GM06990 (cell line): ENCODE results near the gene CASP8.
"Not testable (repeated sequence)": the region's sequence is repeated elsewhere in the genome, so short reads cannot be mapped to it uniquely, and the experiment has no call there.

Experiments used
- DNase-seq: peaks from one replicate; pipeline ENCODE4 v3.0.0-alpha.2; 2011; ENCODE audit not compliant: insufficient read length; ENCODE audit errors: extremely low read depth
- H3K27me3 ChIP-seq: replicated peaks from 2 replicates; pipeline ENCODE4 v1.6.0; 2011; ENCODE audit warnings: low read length; ENCODE audit not compliant: control insufficient read depth, insufficient read depth
- H3K36me3 ChIP-seq: 2 replicates; pipeline ENCODE4 v1.5.1; 2011; ENCODE audit warnings: low read length; ENCODE audit not compliant: control insufficient read depth, insufficient read depth
- H3K4me3 ChIP-seq: replicated peaks from 2 replicates; pipeline ENCODE4 v1.5.1; 2011; ENCODE audit warnings: low read depth, mild to moderate bottlenecking, control low read depth, low read length
- TF ChIP-seq, protein P1 (sequence below): IDR thresholded peaks from 2 replicates; pipeline ENCODE4 v1.5.1; 2011; ENCODE audit warnings: low read length, control low read depth, mild to moderate bottlenecking, inconsistent platforms; ENCODE audit not compliant: insufficient read depth, poor library complexity, severe bottlenecking

Gene CASP8

DNA sequence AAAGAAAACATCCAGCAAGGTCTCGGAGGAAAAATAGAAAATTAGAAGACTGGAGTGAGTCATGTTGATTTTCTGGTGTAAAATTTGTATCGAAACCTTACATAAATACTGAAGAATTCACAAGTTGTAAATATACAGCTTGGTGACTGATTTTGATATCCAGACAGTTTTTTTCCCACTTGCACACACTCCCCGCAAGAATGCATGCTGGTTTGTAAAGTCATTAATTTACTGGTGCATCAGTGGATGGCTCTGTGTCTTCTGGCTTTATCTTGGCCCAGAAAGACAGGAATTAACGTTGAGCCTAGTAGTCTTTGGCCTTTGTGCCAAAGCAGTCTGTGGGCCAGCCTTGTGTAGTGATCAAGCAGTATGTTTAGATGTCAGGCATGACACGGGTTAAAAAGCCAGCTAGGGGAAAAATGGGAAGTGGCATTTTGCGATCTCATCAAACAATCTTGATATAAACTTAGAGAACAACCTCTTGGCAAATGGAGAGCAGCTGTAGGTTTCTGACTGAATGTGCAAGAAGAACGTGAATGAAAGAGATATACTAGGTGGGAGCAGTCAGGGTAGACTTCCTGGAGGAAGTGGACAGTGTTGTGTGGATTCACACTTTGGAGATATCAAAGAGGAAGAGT lies 22.7 kb upstream of the CASP8 start:
- H3K27me3 ChIP-seq: no peaks in the 10 kb centered on the region
- H3K36me3 ChIP-seq: no peaks in the 10 kb centered on the region; the same call in none of the 2 replicates
- no peak overlapping the region for H3K4me3 ChIP-seq
- TF ChIP-seq, protein P1, sequence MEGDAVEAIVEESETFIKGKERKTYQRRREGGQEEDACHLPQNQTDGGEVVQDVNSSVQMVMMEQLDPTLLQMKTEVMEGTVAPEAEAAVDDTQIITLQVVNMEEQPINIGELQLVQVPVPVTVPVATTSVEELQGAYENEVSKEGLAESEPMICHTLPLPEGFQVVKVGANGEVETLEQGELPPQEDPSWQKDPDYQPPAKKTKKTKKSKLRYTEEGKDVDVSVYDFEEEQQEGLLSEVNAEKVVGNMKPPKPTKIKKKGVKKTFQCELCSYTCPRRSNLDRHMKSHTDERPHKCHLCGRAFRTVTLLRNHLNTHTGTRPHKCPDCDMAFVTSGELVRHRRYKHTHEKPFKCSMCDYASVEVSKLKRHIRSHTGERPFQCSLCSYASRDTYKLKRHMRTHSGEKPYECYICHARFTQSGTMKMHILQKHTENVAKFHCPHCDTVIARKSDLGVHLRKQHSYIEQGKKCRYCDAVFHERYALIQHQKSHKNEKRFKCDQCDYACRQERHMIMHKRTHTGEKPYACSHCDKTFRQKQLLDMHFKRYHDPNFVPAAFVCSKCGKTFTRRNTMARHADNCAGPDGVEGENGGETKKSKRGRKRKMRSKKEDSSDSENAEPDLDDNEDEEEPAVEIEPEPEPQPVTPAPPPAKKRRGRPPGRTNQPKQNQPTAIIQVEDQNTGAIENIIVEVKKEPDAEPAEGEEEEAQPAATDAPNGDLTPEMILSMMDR: no peak
- no peak for DNase-seq

DNA sequence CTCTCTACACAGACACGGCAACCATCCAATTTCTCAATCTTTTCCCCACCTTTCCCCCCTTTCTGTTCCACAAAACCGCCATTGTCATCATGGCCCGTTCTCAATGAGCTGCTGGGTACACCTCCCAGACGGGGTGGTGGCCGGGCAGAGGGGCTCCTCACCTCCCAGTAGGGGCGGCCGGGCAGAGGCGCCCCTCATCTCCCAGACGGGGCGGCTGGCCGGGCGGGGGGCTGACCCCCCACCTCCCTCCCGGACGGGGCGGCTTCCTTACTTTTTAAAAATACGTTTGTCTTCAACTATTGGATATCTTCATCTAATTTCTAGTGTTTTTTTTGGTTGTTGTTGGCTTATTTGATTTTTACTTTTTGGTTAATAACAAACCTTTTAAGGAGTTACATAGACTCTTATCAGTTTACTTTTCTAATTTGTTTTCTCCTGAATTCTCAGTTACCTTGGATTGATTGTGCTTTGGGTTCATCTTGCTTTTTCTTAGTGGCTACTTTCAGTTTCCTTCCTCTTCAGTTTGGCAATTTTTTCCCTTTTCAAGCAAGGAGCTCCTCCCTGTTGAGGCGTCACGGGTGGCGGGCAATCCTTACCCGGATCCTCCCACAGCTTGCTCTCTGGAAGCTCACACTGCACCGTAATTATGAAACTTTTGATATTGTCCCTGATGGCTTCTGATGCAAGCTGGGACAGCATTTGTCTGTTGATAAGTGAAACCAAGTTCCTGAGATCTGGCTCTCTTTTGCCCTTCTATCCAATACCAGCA lies 21.0 kb upstream of the CASP8 start:
- H3K27me3 ChIP-seq, H3K4me3 ChIP-seq, DNase-seq, H3K36me3 ChIP-seq: not testable (repeated sequence)

DNA sequence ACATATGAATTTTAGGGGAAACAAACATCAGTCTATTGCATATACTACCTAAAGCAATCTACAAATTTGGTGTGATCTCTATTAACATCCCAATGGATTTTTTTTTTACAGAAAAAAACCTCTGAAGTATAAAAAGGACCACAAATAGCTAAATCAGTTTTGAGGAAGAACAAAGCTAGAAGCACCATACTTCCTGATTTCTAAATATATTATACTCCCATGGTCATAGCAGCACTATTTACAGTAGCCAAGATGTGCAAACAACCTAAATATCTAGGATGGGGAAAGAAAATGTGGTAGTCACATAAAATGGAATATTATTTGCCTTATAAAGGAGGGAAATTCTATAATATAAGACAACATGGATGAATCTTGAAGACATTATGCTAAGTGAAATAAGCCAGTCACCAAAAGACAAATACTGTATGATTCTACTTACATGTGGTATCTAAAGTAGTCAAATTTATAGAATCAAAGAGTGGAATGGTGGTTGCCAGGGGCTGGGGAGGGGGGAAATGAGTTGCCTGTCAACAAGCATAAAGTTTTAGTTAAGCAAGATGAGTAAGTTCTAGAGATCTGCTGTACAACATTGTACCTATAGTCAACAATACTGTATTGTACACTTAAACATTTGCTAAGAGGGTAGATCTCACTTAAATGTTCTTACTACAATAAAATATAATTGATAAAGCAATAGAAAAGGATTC lies 17.6 kb upstream of the CASP8 start:
- Histone ChIP-seq H3K27me3 (no peaks in the 10 kb centered on the region), H3K36me3 (no peaks in the 10 kb centered on the region; the same call in none of the 2 replicates), H3K4me3 (no peak overlapping the region)
- no peak for DNase-seq
- TF ChIP-seq, protein P1: no peak

DNA sequence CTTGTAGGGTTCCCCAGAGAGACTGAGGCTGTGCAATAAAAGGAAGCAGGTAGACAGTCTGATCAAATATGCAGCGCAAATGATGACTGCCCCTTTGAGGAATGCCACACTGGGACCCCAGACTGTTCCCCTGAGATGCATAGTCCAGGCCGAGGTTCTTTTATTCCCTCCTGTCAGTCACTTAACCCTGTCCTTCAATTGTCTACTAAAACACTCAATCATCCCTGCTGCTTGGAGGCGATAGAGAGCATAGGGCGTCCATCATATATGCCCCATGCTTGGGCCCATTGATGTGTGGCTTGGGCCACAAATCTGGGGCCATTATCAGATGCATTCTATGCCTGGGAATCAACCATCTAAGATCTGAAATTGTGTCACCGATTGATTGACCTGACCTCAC lies 15.5 kb upstream of the CASP8 start:
- DNase-seq: no peak
- no peak overlapping the region for H3K4me3 ChIP-seq
- no peaks in the 10 kb centered on the region for H3K36me3 ChIP-seq
- no peaks in the 10 kb centered on the region for H3K27me3 ChIP-seq
- TF ChIP-seq, protein P1: no peak

DNA sequence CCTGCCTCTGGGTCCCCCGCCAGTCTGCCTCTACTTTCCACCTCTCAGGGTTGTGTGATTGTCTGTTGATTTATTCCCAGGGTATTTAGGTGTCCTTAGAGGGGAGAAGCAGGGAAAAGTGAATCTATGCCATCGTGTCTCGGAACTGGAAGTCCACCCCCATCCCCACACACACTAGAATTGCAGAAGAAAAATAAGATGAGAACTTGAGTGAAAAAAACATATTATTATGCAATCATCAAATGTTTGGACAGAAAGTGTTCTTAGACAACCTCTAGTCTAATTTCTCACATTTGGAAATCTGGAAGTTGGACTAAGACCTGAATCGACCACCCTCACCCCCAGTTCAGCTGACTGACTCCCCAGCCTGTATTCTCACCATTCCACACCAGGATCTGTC lies 14.1 kb upstream of the CASP8 start:
- TF ChIP-seq, protein P1: no peak

DNA sequence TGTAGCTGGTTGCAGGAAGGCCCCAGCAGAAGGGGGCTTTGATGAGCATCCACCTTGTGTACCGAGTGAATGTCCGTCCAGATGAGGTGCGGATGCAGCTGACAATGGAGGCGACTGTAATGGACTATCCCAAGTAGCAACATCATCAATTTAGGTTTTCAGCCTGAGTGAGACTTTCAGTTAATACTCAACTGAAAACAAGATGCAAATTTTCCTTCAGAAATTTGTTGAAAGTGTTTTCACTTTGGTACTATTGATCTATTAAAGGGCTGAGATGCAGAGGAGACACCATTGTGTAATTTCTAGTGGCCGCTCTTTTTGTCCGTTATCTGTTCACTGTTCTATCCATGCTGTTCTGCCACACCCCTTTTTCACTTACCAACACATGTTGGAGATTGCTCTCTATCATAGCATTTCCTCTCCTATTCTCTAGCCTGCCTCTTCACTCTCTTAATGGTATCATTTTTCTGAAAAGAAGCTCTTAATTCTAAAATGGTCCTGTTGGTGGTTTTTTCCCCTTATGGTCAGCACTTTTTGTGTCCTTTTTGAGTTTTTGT lies 12.0 kb upstream of the CASP8 start:
- no peaks in the 10 kb centered on the region for H3K36me3 ChIP-seq
- TF ChIP-seq, protein P1: no peak
- no peak for DNase-seq
- H3K27me3 ChIP-seq: no peaks in the 10 kb centered on the region
- no peak overlapping the region for H3K4me3 ChIP-seq

More for the DNA sequence above, 14.1 kb upstream of the CASP8 start:
- Histone ChIP-seq H3K27me3 (no peaks in the 10 kb centered on the region), H3K36me3 (no peaks in the 10 kb centered on the region), H3K4me3 (no peak overlapping the region)
- no peak for DNase-seq
